HepG2 (cell line): ENCODE results near the gene ZNF331.

ENCODE experiments used
- ATRX ChIP-seq: sonication (generic); formaldehyde crosslinking; IDR thresholded peaks from 2 replicates; pipeline ENCODE4 v1.4.0; 2020; ENCODE audit warnings: missing genetic modification reagents, borderline replicate concordance
- HMG20B ChIP-seq: conservative IDR thresholded peaks from 2 replicates; pipeline ENCODE4 v1.6.1; 2016; ENCODE audit warnings: missing genetic modification reagents, missing compliant biosample characterization
- JUN ChIP-seq: sonication (generic); formaldehyde crosslinking; IDR thresholded peaks from 2 replicates; pipeline ENCODE4 v1.4.0; 2020; ENCODE audit warnings: mild to moderate bottlenecking, missing genetic modification reagents
- SOX6 ChIP-seq, 2 experiments: fragments of 450-650 bp in 1 of 2; sonication (generic) in 1 of 2; formaldehyde crosslinking in 1 of 2; IDR thresholded peaks; 2 replicates each; pipeline versions ENCODE4 v1.4.0 to v1.6.1; 2017 to 2020; ENCODE audit warnings: antibody characterized with exemption in 1 of 2, mild to moderate bottlenecking in 1 of 2, missing genetic modification reagents in 1 of 2
- ZFX ChIP-seq: sonication (generic); formaldehyde crosslinking; IDR thresholded peaks from 2 replicates; pipeline ENCODE4 v1.4.0; 2020; ENCODE audit warnings: mild to moderate bottlenecking, low read depth, missing genetic modification reagents, moderate library complexity

DNA sequence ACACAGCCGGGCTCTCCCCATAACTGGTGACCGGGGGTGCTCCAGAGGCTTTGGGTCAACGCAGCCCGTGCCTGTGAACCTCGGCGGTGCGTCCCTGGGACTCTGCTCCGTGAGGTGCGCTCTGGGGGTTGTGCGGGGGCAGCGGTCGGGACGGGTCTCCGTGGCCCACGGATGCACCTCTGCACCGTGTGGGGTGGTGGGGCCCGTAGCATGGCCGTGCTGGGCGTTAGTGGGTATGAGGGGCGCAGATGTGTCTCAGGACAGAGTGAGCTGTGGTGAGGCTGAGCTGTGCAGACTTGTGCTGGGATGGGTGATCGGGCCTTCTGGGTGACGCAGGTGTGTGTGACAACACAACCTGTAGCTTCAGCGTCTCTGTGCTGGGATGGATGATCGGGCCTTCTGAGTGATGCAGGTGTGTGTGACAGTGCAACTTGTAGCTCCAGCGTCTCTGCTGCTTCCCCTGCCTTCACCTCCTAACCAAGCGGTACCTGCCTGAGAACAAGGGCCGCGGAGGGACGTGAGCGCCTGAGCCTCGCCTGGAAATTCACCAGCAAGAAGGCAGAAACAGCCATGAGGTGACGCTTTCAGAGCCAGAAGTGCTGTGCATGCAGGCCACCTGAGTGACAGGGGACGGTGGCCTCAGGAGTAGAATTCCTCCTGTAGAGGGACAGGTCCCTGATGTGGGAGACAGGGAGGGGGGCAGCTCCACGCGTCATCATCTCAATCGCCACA lies 599 bp downstream of the ZNF331 start:
- TF ChIP-seq ATRX (CRISPR knock-in tag) (no peak), JUN (CRISPR knock-in tag) (no peak), ZFX (CRISPR knock-in tag) (no peak), HMG20B (CRISPR knock-in tag) (no peak), SOX6 (IDR thresholded peaks at IDR 0.05) (no peak), SOX6 (CRISPR knock-in tag; IDR thresholded peaks at IDR 0.05) (no peak)
